ENCODE measurements around the gene GPR37.

The GPR37 gene

DNA sequence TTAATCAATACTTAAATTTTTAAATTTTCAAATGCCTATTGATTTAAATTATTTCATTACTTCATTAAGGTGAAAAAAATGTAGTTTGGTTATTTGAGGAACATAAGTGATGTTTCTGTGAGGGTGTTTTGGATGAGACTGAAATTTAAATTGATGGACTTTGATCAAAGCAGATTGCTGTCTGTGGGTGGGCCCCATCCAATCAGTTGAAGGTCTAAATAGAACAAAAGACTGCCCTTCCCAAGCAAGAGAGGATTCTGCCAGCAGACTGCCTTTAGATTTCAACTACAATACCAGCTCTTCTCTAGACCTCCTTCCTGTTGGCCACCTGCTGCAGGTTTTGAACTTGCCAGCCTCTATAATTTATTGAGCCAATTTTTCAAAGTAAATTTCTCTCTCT, 14.5 kb upstream of the GPR37 start:
- DNase-seq = no peak

DNA sequence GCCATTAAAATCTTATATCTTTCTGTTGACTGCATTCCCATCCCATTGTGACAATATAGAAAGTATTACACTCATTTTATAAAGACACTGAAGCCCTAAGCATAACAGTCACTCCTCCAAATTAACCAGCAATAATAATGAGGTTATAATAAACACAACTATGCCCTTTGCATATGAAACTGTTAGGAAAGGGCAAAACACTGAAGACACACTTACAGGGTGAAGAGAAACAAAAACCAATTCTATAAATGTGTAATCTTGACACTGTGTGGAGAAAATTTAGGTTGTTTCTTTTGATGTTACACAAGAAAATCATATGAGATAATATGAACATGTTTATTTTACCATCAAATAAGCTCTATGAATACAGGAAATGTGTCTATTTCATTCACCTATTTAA, 14.0 kb upstream of the GPR37 start:
- DNase-seq = no peak

DNA sequence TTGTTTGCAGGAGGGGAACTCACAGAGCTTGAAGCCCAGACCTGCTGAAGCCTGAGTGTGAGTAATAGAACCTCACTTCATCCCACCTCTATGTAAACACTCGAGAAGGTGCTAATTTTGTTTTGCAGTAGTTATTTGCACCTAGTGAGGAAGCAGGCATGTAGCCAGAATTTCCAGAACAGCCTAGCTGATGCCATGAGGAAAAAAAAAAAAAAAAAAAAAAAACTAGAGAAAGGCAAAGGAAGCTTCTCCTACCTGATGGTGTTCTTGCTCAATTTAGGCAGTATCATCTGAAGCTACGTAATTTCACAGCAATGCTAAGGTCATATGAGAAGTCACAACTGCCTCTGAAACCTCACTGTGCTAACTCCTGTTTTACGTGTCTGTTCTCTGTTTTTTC, 13.6 kb upstream of the GPR37 start:
- no peak for DNase-seq

DNA sequence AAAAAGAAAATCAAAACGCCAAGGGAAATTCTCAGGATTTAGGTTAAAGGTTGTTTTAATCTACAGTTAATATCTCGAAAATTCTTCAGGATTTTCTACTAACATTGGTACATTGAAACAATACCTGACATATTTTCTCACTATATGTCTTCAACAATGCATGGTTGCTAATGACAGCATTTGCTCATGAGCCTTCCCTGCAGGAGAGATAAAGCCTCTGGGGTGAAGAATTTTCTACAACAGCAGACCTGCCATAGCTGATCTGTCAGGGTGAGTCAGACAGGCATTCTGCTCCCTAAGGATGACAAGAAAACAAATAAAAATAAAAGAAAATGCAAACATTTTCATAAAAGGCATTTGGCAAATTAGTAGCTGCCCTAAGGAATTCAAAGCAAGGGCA, 11.7 kb upstream of the GPR37 start:
- peak; percentile 77 for DNase-seq

DNA sequence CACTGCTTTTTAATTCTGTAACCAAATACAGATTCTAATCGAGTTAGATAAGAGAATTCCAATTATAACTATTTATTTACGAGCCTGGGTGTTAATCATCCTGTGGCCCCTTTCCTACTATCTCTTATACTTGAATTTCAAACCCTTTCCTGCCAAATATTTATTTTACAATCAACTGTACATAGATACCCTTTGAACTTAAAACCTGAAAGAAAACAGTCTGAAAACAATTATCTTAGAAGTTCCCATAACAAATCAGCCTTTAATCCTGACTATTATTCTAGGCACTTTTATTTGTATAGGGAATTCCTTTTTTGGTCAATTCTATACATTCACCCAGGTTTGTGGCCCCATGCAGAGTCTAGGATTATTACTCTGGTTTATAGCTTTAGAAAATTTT, 10.6 kb upstream of the GPR37 start:
- DNase-seq = no peak

DNA sequence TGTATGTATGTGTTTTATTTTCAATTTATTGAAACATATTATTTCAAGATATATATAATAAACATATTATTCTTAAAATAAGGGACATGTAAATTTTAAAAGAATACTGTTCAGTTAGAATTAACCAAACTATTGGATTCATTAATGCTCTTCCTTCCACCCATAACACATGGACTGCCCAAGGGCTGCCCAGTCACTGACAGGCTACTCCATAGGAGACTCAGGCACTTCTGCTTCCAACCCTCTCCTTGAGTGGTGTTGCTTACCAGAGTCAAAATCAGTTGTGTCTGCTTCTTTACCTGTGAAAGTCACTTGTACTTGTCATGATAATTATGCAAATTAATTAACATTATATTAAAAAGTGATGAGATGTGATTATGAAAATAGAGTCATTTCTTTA, 9.8 kb upstream of the GPR37 start:
- no peak for DNase-seq

DNA sequence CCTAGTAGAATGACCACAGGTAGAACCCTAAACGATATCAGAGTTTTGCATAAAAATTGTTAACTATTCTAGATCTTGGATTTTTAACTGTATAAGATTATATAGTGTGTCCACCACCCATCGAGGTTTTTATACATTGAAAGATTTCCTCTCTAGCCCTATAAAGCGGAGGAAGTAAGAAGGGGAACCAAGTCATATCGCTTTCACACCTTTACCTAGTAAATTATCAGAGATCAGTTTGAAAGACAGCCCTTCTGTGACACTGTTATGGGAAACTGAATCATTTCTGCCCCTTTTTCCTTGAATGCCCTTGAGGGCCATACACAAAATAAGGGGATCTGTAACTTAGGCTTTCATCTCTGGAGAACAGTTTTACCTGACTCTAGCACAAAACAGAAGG, 8.3 kb upstream of the GPR37 start:
- DNase-seq = no peak

DNA sequence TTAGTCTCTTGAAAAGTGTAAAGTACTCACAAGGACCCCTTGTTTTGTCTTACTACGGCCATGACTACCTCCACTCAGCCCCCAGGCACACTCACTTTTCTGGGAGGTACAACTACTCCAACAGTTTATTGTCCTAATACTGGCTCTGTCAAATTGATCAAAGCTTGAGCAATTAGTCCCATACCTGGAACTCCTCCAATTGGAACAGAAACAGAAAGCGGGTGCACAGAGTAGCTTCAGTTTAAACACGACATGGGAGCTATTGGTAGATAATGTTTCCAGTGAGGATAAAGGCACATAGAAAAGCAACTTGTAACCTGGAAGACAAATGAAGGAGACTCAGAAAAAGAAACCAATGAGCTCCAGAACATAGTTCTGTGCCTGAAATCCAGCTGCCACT, 7.7 kb upstream of the GPR37 start:
- no peak for DNase-seq

DNA sequence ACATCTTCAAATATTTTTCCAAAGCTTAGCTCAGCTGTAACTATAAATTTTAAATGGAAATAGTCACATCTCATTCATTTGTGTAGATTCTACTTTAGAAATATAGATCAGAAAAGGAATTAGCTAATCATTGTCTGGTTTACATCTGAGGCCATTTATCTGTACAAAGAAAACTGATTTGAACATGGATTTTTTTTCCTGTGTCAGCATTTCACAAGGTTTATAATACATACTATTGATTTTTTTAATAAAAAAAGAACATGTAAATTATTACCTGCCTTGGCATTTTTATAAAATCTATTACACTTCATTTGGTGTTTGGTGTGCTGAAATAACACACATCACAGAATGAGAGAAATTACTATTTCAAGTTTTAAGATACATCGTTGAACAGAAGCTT, 3.5 kb upstream of the GPR37 start:
- DNase-seq = no peak

DNA sequence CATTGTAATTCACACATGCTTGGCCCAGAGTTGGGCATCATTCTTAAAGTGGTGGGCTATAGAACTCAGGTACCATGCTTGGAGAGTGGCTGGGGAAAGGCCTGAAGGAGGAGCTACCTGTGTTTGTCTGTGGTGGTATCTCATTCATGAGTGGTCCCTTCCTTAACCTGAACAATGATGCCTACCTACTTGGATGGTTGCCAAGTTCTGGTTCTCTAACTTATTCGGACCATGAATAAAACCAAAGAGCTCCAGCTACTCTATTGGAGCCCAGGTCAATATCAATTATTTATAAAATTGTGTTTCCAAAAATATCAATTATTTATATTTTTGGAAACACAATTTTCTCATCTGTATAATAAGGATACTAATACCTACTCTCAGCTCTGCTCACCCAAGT, 2.9 kb upstream of the GPR37 start:
- no peak for DNase-seq

DNA sequence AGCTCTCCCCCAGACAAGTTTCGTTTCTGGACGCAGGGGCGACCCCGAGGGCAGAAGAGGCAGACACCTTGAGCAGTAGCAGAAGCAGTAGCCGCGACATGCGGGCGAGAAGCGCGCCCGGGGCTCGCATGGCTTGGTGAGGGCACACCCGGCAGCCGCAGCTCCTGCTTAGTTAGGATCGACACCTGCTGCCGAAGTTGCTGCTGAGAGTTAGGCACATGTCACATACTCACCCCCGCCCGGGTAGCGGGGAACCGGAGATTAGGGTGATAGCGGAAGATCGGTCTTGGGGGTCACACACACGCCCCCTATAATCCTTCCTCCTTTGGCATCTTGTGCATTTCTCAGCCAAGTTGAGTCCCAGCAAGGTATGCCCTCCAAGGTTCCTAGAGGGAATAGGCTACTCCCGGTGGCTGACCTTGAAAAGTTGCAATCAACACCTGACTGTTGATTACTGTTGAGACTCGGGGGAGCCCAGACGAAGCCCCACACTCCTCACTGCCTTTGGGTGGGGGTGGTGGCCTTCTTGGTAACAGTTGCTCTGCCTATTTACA, 668 bp downstream of the GPR37 start:
- no peak for DNase-seq

DNA sequence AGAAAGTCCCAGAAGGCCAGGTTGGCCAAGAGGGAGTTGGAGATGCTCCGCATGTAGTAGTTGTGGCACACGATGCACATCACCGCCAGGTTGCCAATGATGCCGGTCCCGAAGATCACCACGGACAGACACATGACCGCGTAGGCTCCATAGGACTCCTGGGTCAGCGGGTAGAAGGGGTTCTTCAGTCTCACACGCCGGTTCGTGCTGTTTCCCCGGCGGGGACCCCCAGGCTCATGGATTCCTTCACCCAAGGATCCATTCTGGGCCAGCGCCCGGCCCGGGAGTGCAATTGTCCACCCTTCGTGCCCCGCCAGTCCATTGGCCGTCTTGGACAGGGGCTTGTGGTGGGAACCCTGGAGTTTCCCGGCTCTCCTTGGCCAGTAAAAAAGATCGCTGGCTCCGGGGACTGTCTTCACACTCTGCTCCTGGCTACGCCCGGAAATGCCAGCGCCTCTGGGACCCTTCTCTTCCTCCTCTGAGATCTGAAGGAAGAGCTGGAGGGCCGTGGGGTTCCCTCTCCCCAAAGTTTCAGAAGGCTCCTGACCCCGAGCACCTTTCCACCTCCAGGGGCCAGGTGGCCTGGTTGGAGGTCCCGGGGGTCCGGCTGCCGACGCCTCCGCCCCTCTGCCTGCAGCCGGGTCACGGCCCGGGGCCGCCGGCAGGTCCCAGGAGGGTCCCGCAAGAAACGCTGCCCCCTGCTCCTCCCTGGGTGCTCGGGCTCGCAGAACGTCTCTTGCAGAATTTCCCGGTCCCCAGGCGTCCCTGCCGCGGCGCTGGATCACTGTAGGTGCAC, 1.3 kb downstream of the GPR37 start:
- DNase-seq = peak; percentile 54

DNA sequence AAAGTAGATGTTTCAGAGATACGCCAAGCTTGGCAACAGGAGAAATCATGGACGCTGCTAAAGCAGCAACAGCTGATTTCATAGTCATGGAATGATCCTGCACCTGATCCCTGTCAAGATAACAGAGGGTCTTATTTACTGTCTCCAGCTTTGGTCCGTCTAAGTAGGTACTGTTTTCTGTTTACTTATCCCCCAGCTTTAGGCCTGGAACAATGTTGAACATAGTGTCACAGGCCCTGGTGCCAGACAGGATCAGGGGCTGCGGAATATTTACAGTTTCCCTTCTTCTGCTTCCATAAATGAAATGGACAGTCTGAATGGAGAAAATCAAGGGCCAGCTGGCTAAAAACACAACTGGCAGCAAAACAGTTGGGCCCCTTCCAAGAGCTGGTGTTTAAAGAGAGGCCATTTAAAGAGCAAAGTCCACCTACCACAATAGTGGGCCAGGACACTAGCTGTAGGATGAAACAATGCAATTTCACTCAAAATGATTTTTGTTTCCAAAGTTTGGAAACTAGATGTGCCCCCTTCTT, 2.9 kb downstream of the GPR37 start:
- peak; percentile 36 for DNase-seq

DNA sequence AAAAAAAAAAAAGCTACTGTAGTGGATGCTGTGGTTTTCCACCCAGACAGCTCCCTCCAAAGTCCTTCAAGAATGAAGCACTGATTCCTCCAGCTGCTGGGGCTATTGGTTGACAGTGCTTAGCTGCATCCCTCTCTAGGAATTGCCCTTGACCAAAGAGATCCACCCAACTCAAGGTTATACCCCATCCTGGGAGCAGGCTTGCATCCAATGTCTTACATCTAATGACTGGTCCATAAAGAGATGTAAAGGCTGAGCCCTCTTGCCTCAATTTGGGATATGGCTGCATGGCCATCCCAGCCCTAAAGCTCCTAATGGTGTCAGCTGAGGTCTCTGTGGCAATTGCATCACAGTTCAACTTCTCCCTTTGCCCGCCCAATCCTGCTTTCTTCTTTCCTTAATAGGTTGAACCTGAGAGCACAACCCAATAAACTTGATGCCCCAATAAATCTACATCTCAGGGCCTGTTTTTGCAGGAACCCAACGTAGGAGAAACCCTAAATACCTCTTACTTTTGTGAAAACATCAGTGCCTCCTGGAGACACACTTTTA, 4.4 kb downstream of the GPR37 start:
- no peak for DNase-seq

DNA sequence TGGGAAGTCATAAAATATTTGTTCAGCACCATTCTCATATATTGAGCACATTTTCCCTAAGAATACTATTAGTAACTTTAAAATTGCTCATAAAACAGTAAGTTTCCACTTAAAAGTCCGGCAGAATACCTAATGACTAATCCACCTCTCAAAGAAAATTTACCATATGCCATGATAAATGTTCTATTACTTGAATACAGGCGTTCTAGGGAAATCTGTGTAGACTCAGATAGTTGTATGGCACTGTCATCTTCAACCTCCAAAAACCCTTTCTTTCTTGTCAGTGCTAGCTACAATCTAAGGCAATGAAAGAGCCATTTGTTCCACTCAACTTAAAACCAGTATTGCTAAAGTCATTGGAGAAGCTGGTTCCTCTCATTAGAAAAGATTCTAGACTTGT, 7.3 kb downstream of the GPR37 start:
- no peak for DNase-seq

DNA sequence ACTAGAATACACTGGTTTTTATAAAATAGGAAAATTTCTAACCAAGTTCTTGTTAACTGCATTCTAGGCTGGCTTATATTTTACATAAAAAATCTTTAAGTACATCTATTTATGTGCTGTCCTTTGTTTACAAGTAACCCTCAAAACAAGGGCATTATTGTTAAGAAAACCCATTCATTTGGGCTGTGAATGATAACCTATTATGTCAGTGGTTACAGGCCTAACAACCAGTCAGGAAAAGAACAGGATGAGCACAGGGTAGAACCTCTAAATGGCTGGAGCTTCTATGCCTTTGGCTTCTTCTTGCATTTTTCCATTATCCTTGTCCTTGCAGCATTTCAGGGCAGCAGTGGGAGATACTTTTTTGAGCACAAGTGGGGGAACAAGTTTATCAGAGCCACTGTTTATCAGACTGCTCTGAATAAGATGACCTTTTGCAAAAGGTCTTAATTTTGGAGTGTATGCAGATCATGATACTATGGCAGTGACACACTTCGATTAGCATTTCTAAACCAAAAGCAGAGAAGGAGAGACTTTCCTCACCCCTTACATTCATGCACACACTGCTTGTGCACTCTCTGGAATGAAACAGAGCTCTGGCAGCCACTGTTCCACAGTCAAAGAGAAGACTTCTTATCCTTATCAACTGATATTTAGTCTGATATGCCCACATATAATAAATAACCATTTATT, 10.9 kb downstream of the GPR37 start:
- DNase-seq = no peak

DNA sequence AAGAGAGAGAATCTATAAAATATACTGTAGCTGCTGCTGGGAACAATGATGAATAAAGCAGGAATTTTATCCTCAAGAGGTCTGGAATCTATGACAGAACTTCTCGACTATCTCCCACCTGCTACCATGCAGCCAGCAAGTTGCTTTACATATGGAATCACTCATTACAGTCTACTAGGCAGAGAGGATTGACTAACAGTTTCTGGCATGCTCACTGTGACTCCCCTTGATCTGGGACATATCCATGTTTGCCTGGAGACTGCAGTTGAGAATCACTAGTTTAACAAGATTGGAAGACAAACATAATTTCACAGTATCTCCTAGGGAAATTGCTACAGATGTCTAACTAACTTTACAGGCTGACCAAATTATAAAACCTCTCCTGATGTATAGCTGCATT, 13.3 kb downstream of the GPR37 start:
- peak; percentile 64 for DNase-seq

DNA sequence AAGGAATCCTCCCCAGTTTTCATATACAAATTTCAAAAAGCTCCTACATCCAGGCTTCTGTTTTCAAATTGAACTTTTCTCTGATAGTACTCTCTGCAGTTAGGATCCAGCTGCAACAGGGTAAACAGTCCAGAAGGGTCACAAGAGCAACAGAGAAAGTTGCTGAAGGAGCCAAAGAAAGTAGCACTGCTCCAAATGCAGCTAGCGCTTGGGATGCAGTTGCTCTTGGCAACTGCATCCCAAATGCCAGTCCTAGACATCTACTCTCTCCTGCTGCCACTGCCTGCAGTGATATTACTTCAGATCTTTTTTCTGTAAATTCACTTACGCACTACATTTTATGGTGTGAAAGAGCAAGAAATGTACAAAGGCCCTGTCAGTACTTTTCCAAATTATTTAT, 14.6 kb downstream of the GPR37 start:
- no peak for DNase-seq

DNA sequence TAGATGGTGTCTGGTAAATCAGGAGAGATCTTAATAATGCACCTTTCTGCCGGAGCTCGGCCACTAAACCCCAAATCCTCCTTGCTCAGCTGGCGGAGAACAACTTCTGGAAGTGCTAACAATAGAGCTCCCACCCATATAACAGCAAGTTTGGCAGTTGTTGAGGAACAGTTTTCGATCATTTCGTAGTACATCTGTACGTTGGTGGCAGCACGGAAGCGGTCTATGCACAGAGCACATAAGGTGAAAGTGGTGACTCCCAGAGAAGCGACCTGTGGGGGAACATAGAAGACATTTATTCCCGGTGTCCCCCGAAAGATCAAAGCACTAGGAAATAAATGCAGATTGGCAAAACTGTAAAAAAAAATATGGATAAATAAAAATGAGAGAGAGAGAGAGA, 18.5 kb downstream of the GPR37 start:
- no peak for DNase-seq

DNA sequence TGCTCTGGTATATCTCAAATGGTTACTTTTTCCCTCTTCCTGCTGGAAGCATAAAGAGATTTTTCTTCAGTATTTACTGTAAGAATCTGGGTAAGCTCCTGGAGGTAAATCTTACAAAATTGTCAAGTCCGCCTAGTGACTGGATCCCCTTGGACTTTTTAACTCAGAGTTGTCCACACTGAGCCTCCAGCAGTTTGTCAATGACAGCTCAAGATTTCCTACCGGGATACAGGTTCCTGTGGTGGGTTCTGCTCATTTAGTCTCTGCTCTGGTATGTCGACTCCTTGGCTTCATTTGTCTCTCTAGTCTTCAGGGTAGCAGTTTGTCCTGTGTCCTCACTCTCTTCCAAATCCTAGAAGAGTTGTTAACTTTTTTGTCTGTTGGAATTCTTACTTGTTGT, 27.0 kb downstream of the GPR37 start:
- no peak for DNase-seq

DNA sequence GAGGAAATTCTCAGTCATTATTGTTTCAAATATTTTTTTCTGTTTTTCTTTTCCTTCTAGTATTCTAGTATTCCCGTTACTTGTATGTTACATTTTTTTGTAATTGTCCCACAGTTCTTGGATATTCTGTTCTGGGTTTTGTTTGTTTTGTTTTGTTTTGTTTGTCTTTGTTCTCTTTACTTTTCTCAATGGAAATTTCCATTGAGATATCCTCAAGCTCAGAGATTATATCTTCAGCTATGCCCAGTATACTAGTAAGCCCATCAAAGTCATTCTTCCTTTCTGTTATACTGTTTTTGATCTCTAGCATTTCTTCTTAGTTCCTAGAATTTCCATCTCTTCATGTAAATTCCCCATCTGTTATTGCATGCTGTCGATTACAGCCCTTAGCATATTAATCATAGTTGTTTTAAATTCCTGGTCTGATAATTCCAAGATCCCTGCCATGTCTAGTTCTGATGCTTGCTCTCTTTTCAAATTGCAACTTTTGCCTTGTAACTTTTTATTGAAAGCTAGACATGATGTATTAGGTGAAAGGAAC, 27.8 kb downstream of the GPR37 start:
- DNase-seq = no peak

DNA sequence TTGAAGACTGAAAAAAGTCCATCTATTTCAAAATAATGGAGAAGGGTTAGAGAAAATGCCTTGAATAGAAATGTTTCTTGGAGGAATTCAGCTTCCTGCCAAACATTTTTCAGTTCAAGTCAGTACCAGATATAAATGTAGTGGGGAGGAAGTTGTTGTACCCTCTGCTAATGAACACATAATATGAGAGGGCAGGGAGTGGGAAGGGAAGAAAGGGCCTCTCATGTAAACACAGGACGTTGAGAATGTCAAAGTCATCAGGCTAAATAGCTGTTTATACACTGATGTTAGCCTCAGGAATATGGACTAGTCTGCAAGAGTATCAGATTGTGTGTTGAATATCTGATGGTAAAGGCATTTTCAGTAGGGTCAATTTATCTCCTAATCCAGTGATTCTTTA, 37.0 kb downstream of the GPR37 start:
- no peak for DNase-seq

DNA sequence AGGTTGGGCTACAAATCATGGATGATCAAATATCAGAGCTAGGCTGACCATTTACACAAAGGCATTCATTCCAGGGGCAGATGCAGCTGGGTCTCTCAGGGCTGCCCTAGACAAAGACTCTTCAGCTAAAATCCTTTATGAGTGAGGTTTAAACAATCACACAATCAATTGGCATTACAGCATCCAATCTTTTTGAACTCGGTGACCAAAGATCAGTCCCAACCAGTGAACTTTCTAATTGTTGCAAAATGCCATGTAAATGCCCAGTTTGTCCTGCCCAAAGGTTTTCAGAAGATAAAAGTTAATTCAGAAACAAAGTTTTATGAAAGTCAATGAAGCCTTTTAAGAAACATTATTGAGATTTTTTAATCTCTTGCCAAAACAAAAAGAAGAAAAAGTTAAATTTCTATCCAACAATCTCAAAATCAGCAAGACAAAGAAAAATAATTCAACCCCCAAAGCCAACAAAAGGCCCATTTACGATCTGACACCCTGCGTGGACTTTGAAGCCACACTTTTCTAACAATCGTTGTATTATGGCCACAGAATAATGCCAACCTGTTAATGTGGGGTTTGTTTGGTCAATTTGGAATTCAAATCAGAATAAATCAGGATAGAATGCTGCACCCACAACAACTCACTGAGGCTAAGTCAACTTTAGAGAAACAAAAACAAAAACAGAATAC, 40.9 kb downstream of the GPR37 start:
- no peak for DNase-seq
